Fibroblast of lung (primary cell): ENCODE measurements around the gene LOXL3.

ENCODE experiments used
- CTCF ChIP-seq, 2 donors: IDR thresholded peaks in 1 of 2; conservative IDR thresholded peaks in 1 of 2; 1 replicate in 1 of 2; 2 replicates in 1 of 2; pipeline ENCODE4 v1.5.1; 2011 to 2012; ENCODE audit warnings: low read length in 2 of 2, control low read depth in 1 of 2, inconsistent platforms in 1 of 2, low read depth in 1 of 2, mild to moderate bottlenecking in 1 of 2
- EZH2 ChIP-seq: IDR thresholded peaks from 2 replicates; pipeline ENCODE4 v1.5.1; 2012; ENCODE audit warnings: low read length, control low read depth, mild to moderate bottlenecking; ENCODE audit errors: missing control alignments

GRCh38 chr2:74505448-74506246, 48.1 kb downstream of the LOXL3 start:
- TF ChIP-seq CTCF (conservative IDR thresholded peaks at IDR 0.05 in 1 of 2, IDR thresholded peaks at IDR 0.05 in 1 of 2; ENCODE audit: low read depth in 1 of 2, low read length in 2 of 2) = no peak
- no peak for TF ChIP-seq EZH2
